ENCODE measurements around the gene CPB1.

Gene CPB1

GRCh38 chr3:148865049-148865448, 37.4 kb downstream of the CPB1 start, which contains the start of gene CPA3:
TSS of gene CPA3 (plus strand) at chr3:148865296. CDS start at chr3:148865308, 12 bp downstream.
- no peak within 1 kb of the TSS for H4K91ac ChIP-seq (ENCODE audit: low read depth, low read length)
- H3K27ac ChIP-seq (ENCODE audit: low read depth, low read length): no peak within 1 kb of the TSS
- H2AK5ac ChIP-seq (ENCODE audit: low read length): no peak within 1 kb of the TSS
- no peak within 1 kb of the TSS for H3K14ac ChIP-seq (ENCODE audit: low read length)
- no peaks in the 10 kb centered on the region for H3K36me3 ChIP-seq (ENCODE audit: control insufficient read depth in 1 of 2, insufficient read depth in 2 of 2, low read length in 2 of 2)
- no peak within 1 kb of the TSS for H2BK12ac ChIP-seq (ENCODE audit: low read length)
- H3K9ac ChIP-seq (ENCODE audit: low read length): no peak within 1 kb of the TSS
- H3K4ac ChIP-seq (ENCODE audit: low read depth, low read length): no peak within 1 kb of the TSS
- H4K12ac ChIP-seq (ENCODE audit: low read depth, low read length): no peak within 1 kb of the TSS
- H3K18ac ChIP-seq (ENCODE audit: low read length): no peak within 1 kb of the TSS
- no peak for DNase-seq
- no peak within 1 kb of the TSS for H3K23ac ChIP-seq (ENCODE audit: low read length)
- no CpG with 5 or more reads among the region's 1 CpG for WGBS (ENCODE audit: extremely low coverage, insufficient coverage, insufficient read length)
- no peak within 1 kb of the TSS for H4K8ac ChIP-seq (ENCODE audit: low read depth, low read length)
- no peaks in the 10 kb centered on the region for H3K79me1 ChIP-seq (ENCODE audit: low read length)
- H3K4me2 ChIP-seq (ENCODE audit: low read length): no peak within 1 kb of the TSS
- H2AFZ ChIP-seq (ENCODE audit: insufficient read depth, low read length, poor library complexity): no peak within 1 kb of the TSS
- H3K9me3 ChIP-seq (ENCODE audit: insufficient read depth, low read depth, low read length): no peaks in the 10 kb centered on the region
- no peak within 1 kb of the TSS for H2BK5ac ChIP-seq (ENCODE audit: low read depth, low read length, poor library complexity)
- no peaks in the 10 kb centered on the region for H3K79me2 ChIP-seq (ENCODE audit: control insufficient read depth, insufficient read depth, low read length, poor library complexity)
- no peaks in the 10 kb centered on the region for H3K27me3 ChIP-seq (ENCODE audit: insufficient read depth, low read length)
- H2BK120ac ChIP-seq (ENCODE audit: insufficient read depth, low read length, poor library complexity): no peak within 1 kb of the TSS
- H3K4me3 ChIP-seq (ENCODE audit: low read depth, low read length): no peak within 1 kb of the TSS
- H3K4me1 ChIP-seq (ENCODE audit: control insufficient read depth in 1 of 2, insufficient read depth in 2 of 2, low read length in 2 of 2): no peaks in the 10 kb centered on the region

- H3K18ac ChIP-seq (ENCODE audit: low read length): no peak overlapping the region
- H2AFZ ChIP-seq (ENCODE audit: insufficient read depth, low read length, poor library complexity): no peak overlapping the region
- no peak overlapping the region for H3K23ac ChIP-seq (ENCODE audit: low read length)
- H3K4me2 ChIP-seq (ENCODE audit: low read length): no peak overlapping the region
- H3K9ac ChIP-seq (ENCODE audit: low read length): no peak overlapping the region
- H3K27me3 ChIP-seq (ENCODE audit: insufficient read depth, low read length): no peaks in the 10 kb centered on the region
- H2BK5ac ChIP-seq (ENCODE audit: low read depth, low read length, poor library complexity): no peak overlapping the region
- no peak overlapping the region for H3K4ac ChIP-seq (ENCODE audit: low read depth, low read length)
- no CpG with 5 or more reads among the region's 4 CpGs for WGBS (ENCODE audit: extremely low coverage, insufficient coverage, insufficient read length)
- H4K91ac ChIP-seq (ENCODE audit: low read depth, low read length): no peak overlapping the region
- H3K4me1 ChIP-seq (ENCODE audit: control insufficient read depth in 1 of 2, insufficient read depth in 2 of 2, low read length in 2 of 2): no peaks in the 10 kb centered on the region
- no peak overlapping the region for H2BK120ac ChIP-seq (ENCODE audit: insufficient read depth, low read length, poor library complexity)
- H3K4me3 ChIP-seq (ENCODE audit: low read depth, low read length): no peak overlapping the region
- DNase-seq: peak; percentile 7 to 26
- H4K12ac ChIP-seq (ENCODE audit: low read depth, low read length): no peak overlapping the region
- H3K36me3 ChIP-seq (ENCODE audit: control insufficient read depth in 1 of 2, insufficient read depth in 2 of 2, low read length in 2 of 2): no peaks in the 10 kb centered on the region
- H3K27ac ChIP-seq (ENCODE audit: low read depth, low read length): no peak overlapping the region
- H3K9me3 ChIP-seq (ENCODE audit: insufficient read depth, low read depth, low read length): no peaks in the 10 kb centered on the region
- no peaks in the 10 kb centered on the region for H3K79me2 ChIP-seq (ENCODE audit: control insufficient read depth, insufficient read depth, low read length, poor library complexity)
- no peak overlapping the region for H2AK5ac ChIP-seq (ENCODE audit: low read length)
- H2BK12ac ChIP-seq (ENCODE audit: low read length): no peak overlapping the region
- no peaks in the 10 kb centered on the region for H3K79me1 ChIP-seq (ENCODE audit: low read length)
- H4K8ac ChIP-seq (ENCODE audit: low read depth, low read length): no peak overlapping the region
- H3K14ac ChIP-seq (ENCODE audit: low read length): no peak overlapping the region
These were observed 38.6 kb downstream of the CPB1 start for GRCh38 chr3:148866261-148866660.

- no peaks in the 10 kb centered on the region for H3K36me3 ChIP-seq (ENCODE audit: control insufficient read depth in 1 of 2, insufficient read depth in 2 of 2, low read length in 2 of 2)
- no peak overlapping the region for H3K4me3 ChIP-seq (ENCODE audit: low read depth, low read length)
- no peak overlapping the region for H3K18ac ChIP-seq (ENCODE audit: low read length)
These were observed 45.8 kb downstream of the CPB1 start for GRCh38 chr3:148873270-148873927.

GRCh38 chr3:148873977-148874376, 46.4 kb downstream of the CPB1 start:
- H3K9me3 ChIP-seq (ENCODE audit: insufficient read depth, low read depth, low read length): no peaks in the 10 kb centered on the region
- DNase-seq: no peak
- H3K4me1 ChIP-seq (ENCODE audit: control insufficient read depth in 1 of 2, insufficient read depth in 2 of 2, low read length in 2 of 2): no peaks in the 10 kb centered on the region
- H2AK5ac ChIP-seq (ENCODE audit: low read length): no peak overlapping the region
- H2BK12ac ChIP-seq (ENCODE audit: low read length): no peak overlapping the region
- H4K91ac ChIP-seq (ENCODE audit: low read depth, low read length): no peak overlapping the region
- WGBS (ENCODE audit: extremely low coverage, insufficient coverage, insufficient read length): no CpG with 5 or more reads among the region's 1 CpG
- H4K8ac ChIP-seq (ENCODE audit: low read depth, low read length): no peak overlapping the region
- H3K18ac ChIP-seq (ENCODE audit: low read length): no peak overlapping the region
- no peaks in the 10 kb centered on the region for H3K27me3 ChIP-seq (ENCODE audit: insufficient read depth, low read length)
- H2AFZ ChIP-seq (ENCODE audit: insufficient read depth, low read length, poor library complexity): no peak overlapping the region
- no peak overlapping the region for H3K4ac ChIP-seq (ENCODE audit: low read depth, low read length)
- no peak overlapping the region for H3K4me3 ChIP-seq (ENCODE audit: low read depth, low read length)
- no peak overlapping the region for H3K9ac ChIP-seq (ENCODE audit: low read length)
- no peak overlapping the region for H3K14ac ChIP-seq (ENCODE audit: low read length)
- no peak overlapping the region for H3K27ac ChIP-seq (ENCODE audit: low read depth, low read length)
- H3K79me2 ChIP-seq (ENCODE audit: control insufficient read depth, insufficient read depth, low read length, poor library complexity): no peaks in the 10 kb centered on the region
- H3K36me3 ChIP-seq (ENCODE audit: control insufficient read depth in 1 of 2, insufficient read depth in 2 of 2, low read length in 2 of 2): no peaks in the 10 kb centered on the region
- no peak overlapping the region for H2BK120ac ChIP-seq (ENCODE audit: insufficient read depth, low read length, poor library complexity)
- no peak overlapping the region for H4K12ac ChIP-seq (ENCODE audit: low read depth, low read length)
- no peak overlapping the region for H2BK5ac ChIP-seq (ENCODE audit: low read depth, low read length, poor library complexity)
- no peaks in the 10 kb centered on the region for H3K79me1 ChIP-seq (ENCODE audit: low read length)
- no peak overlapping the region for H3K4me2 ChIP-seq (ENCODE audit: low read length)
- H3K23ac ChIP-seq (ENCODE audit: low read length): no peak overlapping the region

More at GRCh38 chr3:148873270-148873927, 45.8 kb downstream of the CPB1 start:
- Histone ChIP-seq H3K4me2 (ENCODE audit: low read length) (no peak overlapping the region), H4K12ac (ENCODE audit: low read depth, low read length) (no peak overlapping the region), H2AK5ac (ENCODE audit: low read length) (no peak overlapping the region), H3K9me3 (ENCODE audit: insufficient read depth, low read depth, low read length) (no peaks in the 10 kb centered on the region), H3K9ac (ENCODE audit: low read length) (no peak overlapping the region), H3K4me1 (ENCODE audit: control insufficient read depth in 1 of 2, insufficient read depth in 2 of 2, low read length in 2 of 2) (no peaks in the 10 kb centered on the region), H4K91ac (ENCODE audit: low read depth, low read length) (no peak overlapping the region), H3K27me3 (ENCODE audit: insufficient read depth, low read length) (no peaks in the 10 kb centered on the region), H2BK12ac (ENCODE audit: low read length) (no peak overlapping the region), H3K14ac (ENCODE audit: low read length) (no peak overlapping the region), H3K23ac (ENCODE audit: low read length) (no peak overlapping the region), H2BK5ac (ENCODE audit: low read depth, low read length, poor library complexity) (no peak overlapping the region), H4K8ac (ENCODE audit: low read depth, low read length) (no peak overlapping the region), H3K4ac (ENCODE audit: low read depth, low read length) (no peak overlapping the region), H3K79me1 (ENCODE audit: low read length) (no peaks in the 10 kb centered on the region), H3K27ac (ENCODE audit: low read depth, low read length) (no peak overlapping the region), H2AFZ (ENCODE audit: insufficient read depth, low read length, poor library complexity) (no peak overlapping the region), H3K79me2 (ENCODE audit: control insufficient read depth, insufficient read depth, low read length, poor library complexity) (no peaks in the 10 kb centered on the region), H2BK120ac (ENCODE audit: insufficient read depth, low read length, poor library complexity) (no peak overlapping the region)
- no peak for DNase-seq
- WGBS (ENCODE audit: extremely low coverage, insufficient coverage, insufficient read length): no CpG with 5 or more reads among the region's 9 CpGs
